ENCODE measurements around the gene NEU4. TPM values are rescaled to one million over a fixed set of nuclear protein-coding genes. Genes with fewer than 3 reads are reported as not detected.

The NEU4 gene
- total RNA-seq, 1 experiment from 2014 or later = not detected

GRCh38 chr2:241770185-241770935 lies 38.6 kb upstream of the NEU4 start:
- H3K9me3 ChIP-seq (replicated peaks) = no peaks in the 10 kb centered on the region
- peaks cover 7% of the 10 kb centered on the region for H3K27me3 ChIP-seq (replicated peaks)
- H3K27ac ChIP-seq = no peak overlapping the region
- peak in 1 of 2 experiments; percentile 37 for DNase-seq (ENCODE audit: low read depth in 1 of 2, low spot score in 2 of 2)
- H3K36me3 ChIP-seq = no peaks in the 10 kb centered on the region
- 0 out of 2 replicates have a peak, but pooled peaks cover 5% of the 10 kb centered on the region for H3K4me1 ChIP-seq (replicated peaks)
- no peak overlapping the region for H3K4me3 ChIP-seq

- peaks cover 10% of the 10 kb centered on the region for H3K27me3 ChIP-seq (replicated peaks)
- H3K36me3 ChIP-seq = no peaks in the 10 kb centered on the region
- H3K4me1 ChIP-seq (replicated peaks) = 0 out of 2 replicates have a peak, but pooled peaks cover 5% of the 10 kb centered on the region
- H3K9me3 ChIP-seq (replicated peaks) = no peaks in the 10 kb centered on the region
- DNase-seq (ENCODE audit: low read depth in 1 of 2, low spot score in 2 of 2) = no peak
- no peak overlapping the region for H3K27ac ChIP-seq
- no peak overlapping the region for H3K4me3 ChIP-seq
Measured at GRCh38 chr2:241770936-241771285, 38.1 kb upstream of the NEU4 start.

- Histone ChIP-seq H3K36me3 (no peaks in the 10 kb centered on the region), H3K4me3 (no peak overlapping the region), H3K9me3 (replicated peaks) (no peaks in the 10 kb centered on the region), H3K27ac (no peak overlapping the region), H3K27me3 (replicated peaks) (peaks cover 10% of the 10 kb centered on the region), H3K4me1 (replicated peaks) (0 out of 2 replicates have a peak, but pooled peaks cover 5% of the 10 kb centered on the region)
- peak in 1 of 2 experiments; percentile 38 for DNase-seq (ENCODE audit: low read depth in 1 of 2, low spot score in 2 of 2)
Measured at GRCh38 chr2:241771286-241772062, 37.5 kb upstream of the NEU4 start.

- H3K9me3 ChIP-seq (replicated peaks) = no peaks in the 10 kb centered on the region
- DNase-seq (ENCODE audit: low read depth in 1 of 2, low spot score in 2 of 2) = peak in 1 of 2 experiments; percentile 22
- peaks cover 10% of the 10 kb centered on the region for H3K27me3 ChIP-seq (replicated peaks)
- 0 out of 2 replicates have a peak, but pooled peaks cover 5% of the 10 kb centered on the region for H3K4me1 ChIP-seq (replicated peaks)
- H3K4me3 ChIP-seq = no peak overlapping the region
- H3K27ac ChIP-seq = no peak overlapping the region
- no peaks in the 10 kb centered on the region for H3K36me3 ChIP-seq
Measured at GRCh38 chr2:241772063-241772499, 36.9 kb upstream of the NEU4 start.

GRCh38 chr2:241773511-241774418 lies 35.2 kb upstream of the NEU4 start:
- Histone ChIP-seq H3K27ac (no peak overlapping the region), H3K27me3 (replicated peaks) (peaks cover 10% of the 10 kb centered on the region), H3K4me1 (replicated peaks) (0 out of 2 replicates have a peak, but pooled peaks cover 5% of the 10 kb centered on the region), H3K4me3 (no peak overlapping the region), H3K36me3 (no peaks in the 10 kb centered on the region), H3K9me3 (replicated peaks) (no peaks in the 10 kb centered on the region)
- peak in 1 of 2 experiments; percentile 44 for DNase-seq (ENCODE audit: low read depth in 1 of 2, low spot score in 2 of 2)

- Histone ChIP-seq H3K4me1 (replicated peaks) (0 out of 2 replicates have a peak, but pooled peaks cover 5% of the 10 kb centered on the region), H3K9me3 (replicated peaks) (no peaks in the 10 kb centered on the region), H3K27ac (no peak overlapping the region), H3K27me3 (replicated peaks) (peaks cover 10% of the 10 kb centered on the region), H3K36me3 (no peaks in the 10 kb centered on the region), H3K4me3 (no peak overlapping the region)
- DNase-seq (ENCODE audit: low read depth in 1 of 2, low spot score in 2 of 2) = peak in 1 of 2 experiments; percentile 52
Measured at GRCh38 chr2:241774419-241775222, 34.4 kb upstream of the NEU4 start.

GRCh38 chr2:241775223-241776177 lies 33.5 kb upstream of the NEU4 start:
- no peak overlapping the region for H3K27ac ChIP-seq
- H3K9me3 ChIP-seq (replicated peaks) = no peaks in the 10 kb centered on the region
- peak in 1 of 2 experiments; percentile 36 for DNase-seq (ENCODE audit: low read depth in 1 of 2, low spot score in 2 of 2)
- H3K36me3 ChIP-seq = no peaks in the 10 kb centered on the region
- no peak overlapping the region for H3K4me3 ChIP-seq
- 0 out of 2 replicates have a peak, but pooled peaks cover 5% of the 10 kb centered on the region for H3K4me1 ChIP-seq (replicated peaks)
- peaks cover 10% of the 10 kb centered on the region for H3K27me3 ChIP-seq (replicated peaks)

GRCh38 chr2:241776336-241777169 lies 32.4 kb upstream of the NEU4 start, which contains the start of gene GAL3ST2:
GAL3ST2 (plus strand) TSS chr2:241776822; CDS start chr2:241776956, 134 bp downstream.
- no peak within 1 kb of the TSS for H3K27ac ChIP-seq
- DNase-seq (ENCODE audit: low read depth in 1 of 2, low spot score in 2 of 2) = peak in 1 of 2 experiments; percentile 36
- H3K4me1 ChIP-seq (replicated peaks) = 0 out of 2 replicates have a peak, but pooled peaks cover 5% of the 10 kb centered on the region
- no peaks in the 10 kb centered on the region for H3K36me3 ChIP-seq
- no peaks in the 10 kb centered on the region for H3K9me3 ChIP-seq (replicated peaks)
- H3K4me3 ChIP-seq = no peak within 1 kb of the TSS
- H3K27me3 ChIP-seq (replicated peaks) = peaks cover 10% of the 10 kb centered on the region

- Histone ChIP-seq H3K4me3 (no peak overlapping the region), H3K27me3 (replicated peaks) (peaks cover 10% of the 10 kb centered on the region), H3K27ac (no peak overlapping the region), H3K4me1 (replicated peaks) (0 out of 2 replicates have a peak, but pooled peaks cover 5% of the 10 kb centered on the region), H3K36me3 (no peaks in the 10 kb centered on the region), H3K9me3 (replicated peaks) (no peaks in the 10 kb centered on the region)
- DNase-seq (ENCODE audit: low read depth in 1 of 2, low spot score in 2 of 2) = no peak
Measured at GRCh38 chr2:241777170-241777685, 31.8 kb upstream of the NEU4 start.

- Histone ChIP-seq H3K4me3 (no peak overlapping the region), H3K27ac (no peak overlapping the region), H3K27me3 (replicated peaks) (peaks cover 10% of the 10 kb centered on the region), H3K36me3 (no peaks in the 10 kb centered on the region), H3K9me3 (replicated peaks) (no peaks in the 10 kb centered on the region), H3K4me1 (replicated peaks) (0 out of 2 replicates have a peak, but pooled peaks cover 5% of the 10 kb centered on the region)
- peak in 1 of 2 experiments; percentile 31 for DNase-seq (ENCODE audit: low read depth in 1 of 2, low spot score in 2 of 2)
Measured at GRCh38 chr2:241777686-241778627, 31.0 kb upstream of the NEU4 start.

Data from SJSA1 (cell line).